ENCODE results near the gene FCER2. TPM values are rescaled to one million over a fixed set of nuclear protein-coding genes. Genes with fewer than 3 reads are reported as not detected.

The FCER2 gene
- total RNA-seq, 1 experiment from 2014 or later = 0.48 TPM

DNA sequence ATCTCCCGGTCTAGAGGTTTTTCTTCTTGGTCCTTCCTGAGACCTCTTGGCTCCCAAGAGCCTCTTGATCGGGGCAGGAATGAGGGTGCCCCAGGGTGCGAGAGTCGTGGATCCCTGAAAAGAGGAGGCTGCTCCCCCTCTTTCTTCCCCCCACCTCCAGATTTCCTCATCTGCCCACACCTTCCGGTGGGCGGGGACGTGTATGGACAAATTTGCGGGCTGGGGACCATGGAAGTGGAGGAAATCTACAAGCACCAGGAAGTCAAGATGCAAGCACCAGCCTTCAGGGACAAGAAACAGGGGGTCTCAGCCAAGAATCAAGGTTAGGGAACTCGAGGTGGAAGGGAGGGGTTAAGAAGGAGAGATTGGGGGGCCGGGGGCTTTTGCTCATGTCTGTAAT lies 25.1 kb downstream of the FCER2 start, which contains the start of gene MCEMP1 (continued):
- TF ChIP-seq, protein P1, sequence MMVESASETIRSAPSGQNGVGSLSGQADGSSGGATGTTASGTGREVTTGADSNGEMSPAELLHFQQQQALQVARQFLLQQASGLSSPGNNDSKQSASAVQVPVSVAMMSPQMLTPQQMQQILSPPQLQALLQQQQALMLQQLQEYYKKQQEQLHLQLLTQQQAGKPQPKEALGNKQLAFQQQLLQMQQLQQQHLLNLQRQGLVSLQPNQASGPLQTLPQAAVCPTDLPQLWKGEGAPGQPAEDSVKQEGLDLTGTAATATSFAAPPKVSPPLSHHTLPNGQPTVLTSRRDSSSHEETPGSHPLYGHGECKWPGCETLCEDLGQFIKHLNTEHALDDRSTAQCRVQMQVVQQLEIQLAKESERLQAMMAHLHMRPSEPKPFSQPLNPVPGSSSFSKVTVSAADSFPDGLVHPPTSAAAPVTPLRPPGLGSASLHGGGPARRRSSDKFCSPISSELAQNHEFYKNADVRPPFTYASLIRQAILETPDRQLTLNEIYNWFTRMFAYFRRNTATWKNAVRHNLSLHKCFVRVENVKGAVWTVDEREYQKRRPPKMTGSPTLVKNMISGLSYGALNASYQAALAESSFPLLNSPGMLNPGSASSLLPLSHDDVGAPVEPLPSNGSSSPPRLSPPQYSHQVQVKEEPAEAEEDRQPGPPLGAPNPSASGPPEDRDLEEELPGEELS (CRISPR knock-in tag; IDR thresholded peaks at IDR 0.05) = no peak
- TF ChIP-seq ZNF232 (CRISPR knock-in tag; IDR thresholded peaks at IDR 0.05) = no peak
- no peak for TF ChIP-seq ETV6 (CRISPR knock-in tag; IDR thresholded peaks at IDR 0.05)
- TF ChIP-seq ZNF396 (CRISPR knock-in tag; IDR thresholded peaks at IDR 0.05; ENCODE audit: borderline replicate concordance) = no peak
- TF ChIP-seq, protein P2, sequence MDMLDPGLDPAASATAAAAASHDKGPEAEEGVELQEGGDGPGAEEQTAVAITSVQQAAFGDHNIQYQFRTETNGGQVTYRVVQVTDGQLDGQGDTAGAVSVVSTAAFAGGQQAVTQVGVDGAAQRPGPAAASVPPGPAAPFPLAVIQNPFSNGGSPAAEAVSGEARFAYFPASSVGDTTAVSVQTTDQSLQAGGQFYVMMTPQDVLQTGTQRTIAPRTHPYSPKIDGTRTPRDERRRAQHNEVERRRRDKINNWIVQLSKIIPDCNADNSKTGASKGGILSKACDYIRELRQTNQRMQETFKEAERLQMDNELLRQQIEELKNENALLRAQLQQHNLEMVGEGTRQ (CRISPR knock-in tag; IDR thresholded peaks at IDR 0.05) = no peak
- TF ChIP-seq, protein P3, sequence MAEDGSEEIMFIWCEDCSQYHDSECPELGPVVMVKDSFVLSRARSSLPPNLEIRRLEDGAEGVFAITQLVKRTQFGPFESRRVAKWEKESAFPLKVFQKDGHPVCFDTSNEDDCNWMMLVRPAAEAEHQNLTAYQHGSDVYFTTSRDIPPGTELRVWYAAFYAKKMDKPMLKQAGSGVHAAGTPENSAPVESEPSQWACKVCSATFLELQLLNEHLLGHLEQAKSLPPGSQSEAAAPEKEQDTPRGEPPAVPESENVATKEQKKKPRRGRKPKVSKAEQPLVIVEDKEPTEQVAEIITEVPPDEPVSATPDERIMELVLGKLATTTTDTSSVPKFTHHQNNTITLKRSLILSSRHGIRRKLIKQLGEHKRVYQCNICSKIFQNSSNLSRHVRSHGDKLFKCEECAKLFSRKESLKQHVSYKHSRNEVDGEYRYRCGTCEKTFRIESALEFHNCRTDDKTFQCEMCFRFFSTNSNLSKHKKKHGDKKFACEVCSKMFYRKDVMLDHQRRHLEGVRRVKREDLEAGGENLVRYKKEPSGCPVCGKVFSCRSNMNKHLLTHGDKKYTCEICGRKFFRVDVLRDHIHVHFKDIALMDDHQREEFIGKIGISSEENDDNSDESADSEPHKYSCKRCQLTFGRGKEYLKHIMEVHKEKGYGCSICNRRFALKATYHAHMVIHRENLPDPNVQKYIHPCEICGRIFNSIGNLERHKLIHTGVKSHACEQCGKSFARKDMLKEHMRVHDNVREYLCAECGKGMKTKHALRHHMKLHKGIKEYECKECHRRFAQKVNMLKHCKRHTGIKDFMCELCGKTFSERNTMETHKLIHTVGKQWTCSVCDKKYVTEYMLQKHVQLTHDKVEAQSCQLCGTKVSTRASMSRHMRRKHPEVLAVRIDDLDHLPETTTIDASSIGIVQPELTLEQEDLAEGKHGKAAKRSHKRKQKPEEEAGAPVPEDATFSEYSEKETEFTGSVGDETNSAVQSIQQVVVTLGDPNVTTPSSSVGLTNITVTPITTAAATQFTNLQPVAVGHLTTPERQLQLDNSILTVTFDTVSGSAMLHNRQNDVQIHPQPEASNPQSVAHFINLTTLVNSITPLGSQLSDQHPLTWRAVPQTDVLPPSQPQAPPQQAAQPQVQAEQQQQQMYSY (CRISPR knock-in tag; IDR thresholded peaks at IDR 0.05) = no peak
- no peak for TF ChIP-seq GRHL2 (CRISPR knock-in tag; IDR thresholded peaks at IDR 0.05; ENCODE audit: insufficient replicate concordance, severe bottlenecking)
- TF ChIP-seq, protein P4, sequence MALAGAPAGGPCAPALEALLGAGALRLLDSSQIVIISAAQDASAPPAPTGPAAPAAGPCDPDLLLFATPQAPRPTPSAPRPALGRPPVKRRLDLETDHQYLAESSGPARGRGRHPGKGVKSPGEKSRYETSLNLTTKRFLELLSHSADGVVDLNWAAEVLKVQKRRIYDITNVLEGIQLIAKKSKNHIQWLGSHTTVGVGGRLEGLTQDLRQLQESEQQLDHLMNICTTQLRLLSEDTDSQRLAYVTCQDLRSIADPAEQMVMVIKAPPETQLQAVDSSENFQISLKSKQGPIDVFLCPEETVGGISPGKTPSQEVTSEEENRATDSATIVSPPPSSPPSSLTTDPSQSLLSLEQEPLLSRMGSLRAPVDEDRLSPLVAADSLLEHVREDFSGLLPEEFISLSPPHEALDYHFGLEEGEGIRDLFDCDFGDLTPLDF (CRISPR knock-in tag; IDR thresholded peaks at IDR 0.05) = no peak
- TF ChIP-seq, protein P5, sequence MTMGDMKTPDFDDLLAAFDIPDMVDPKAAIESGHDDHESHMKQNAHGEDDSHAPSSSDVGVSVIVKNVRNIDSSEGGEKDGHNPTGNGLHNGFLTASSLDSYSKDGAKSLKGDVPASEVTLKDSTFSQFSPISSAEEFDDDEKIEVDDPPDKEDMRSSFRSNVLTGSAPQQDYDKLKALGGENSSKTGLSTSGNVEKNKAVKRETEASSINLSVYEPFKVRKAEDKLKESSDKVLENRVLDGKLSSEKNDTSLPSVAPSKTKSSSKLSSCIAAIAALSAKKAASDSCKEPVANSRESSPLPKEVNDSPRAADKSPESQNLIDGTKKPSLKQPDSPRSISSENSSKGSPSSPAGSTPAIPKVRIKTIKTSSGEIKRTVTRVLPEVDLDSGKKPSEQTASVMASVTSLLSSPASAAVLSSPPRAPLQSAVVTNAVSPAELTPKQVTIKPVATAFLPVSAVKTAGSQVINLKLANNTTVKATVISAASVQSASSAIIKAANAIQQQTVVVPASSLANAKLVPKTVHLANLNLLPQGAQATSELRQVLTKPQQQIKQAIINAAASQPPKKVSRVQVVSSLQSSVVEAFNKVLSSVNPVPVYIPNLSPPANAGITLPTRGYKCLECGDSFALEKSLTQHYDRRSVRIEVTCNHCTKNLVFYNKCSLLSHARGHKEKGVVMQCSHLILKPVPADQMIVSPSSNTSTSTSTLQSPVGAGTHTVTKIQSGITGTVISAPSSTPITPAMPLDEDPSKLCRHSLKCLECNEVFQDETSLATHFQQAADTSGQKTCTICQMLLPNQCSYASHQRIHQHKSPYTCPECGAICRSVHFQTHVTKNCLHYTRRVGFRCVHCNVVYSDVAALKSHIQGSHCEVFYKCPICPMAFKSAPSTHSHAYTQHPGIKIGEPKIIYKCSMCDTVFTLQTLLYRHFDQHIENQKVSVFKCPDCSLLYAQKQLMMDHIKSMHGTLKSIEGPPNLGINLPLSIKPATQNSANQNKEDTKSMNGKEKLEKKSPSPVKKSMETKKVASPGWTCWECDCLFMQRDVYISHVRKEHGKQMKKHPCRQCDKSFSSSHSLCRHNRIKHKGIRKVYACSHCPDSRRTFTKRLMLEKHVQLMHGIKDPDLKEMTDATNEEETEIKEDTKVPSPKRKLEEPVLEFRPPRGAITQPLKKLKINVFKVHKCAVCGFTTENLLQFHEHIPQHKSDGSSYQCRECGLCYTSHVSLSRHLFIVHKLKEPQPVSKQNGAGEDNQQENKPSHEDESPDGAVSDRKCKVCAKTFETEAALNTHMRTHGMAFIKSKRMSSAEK (CRISPR knock-in tag; IDR thresholded peaks at IDR 0.05; ENCODE audit: borderline replicate concordance) = no peak
- TF ChIP-seq NFATC4 (CRISPR knock-in tag; IDR thresholded peaks at IDR 0.05) = no peak

DNA sequence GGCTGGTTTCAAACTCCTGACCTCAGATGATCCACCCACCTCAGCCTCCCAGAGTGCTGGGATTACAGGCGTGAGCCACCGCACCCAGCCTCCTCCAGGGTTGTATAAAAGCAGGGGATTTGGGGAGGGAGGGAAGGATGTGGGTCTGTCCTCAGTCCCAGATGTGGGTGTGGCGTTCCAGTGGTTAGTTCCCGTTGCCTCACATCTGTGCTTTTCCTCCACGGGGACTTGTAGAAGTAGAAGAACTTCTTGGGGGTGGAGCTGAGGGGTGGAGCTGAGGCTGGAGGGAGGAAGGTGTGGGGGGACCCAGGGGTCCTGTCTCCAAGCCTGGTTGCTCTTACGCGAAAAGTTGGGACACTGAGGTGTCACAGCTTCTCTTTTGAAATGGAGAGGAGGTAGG lies 25.6 kb downstream of the FCER2 start:
- DNase-seq (ENCODE audit: low spot score) (no peak), ATAC-seq (no peak)
- peaks cover 70% of the 10 kb centered on the region for H3K27me3 Mint-ChIP-seq (ENCODE audit: low read depth)
- ChIA-PET CTCF (interaction anchor here (1.1 to 1.5 kb wide), 2 partner anchors 108 to 124 kb away, joined by 4 to 5 read pairs; no protein-coding TSS in a partner anchor), POLR2A (no interaction called here)
- no peak overlapping the region for H3K27ac Mint-ChIP-seq
- H3K9me3 Mint-ChIP-seq = peaks cover 5% of the 10 kb centered on the region
- H3K36me3 Mint-ChIP-seq = no peaks in the 10 kb centered on the region; the same call in 1 of the 2 replicates
- peaks cover 7% of the 10 kb centered on the region; the same call in 1 of the 2 replicates for H3K4me1 Mint-ChIP-seq
- no peak overlapping the region for H3K4me3 Mint-ChIP-seq
- no peak for TF ChIP-seq OVOL2 (CRISPR knock-in tag; IDR thresholded peaks at IDR 0.05; ENCODE audit: borderline replicate concordance)
- TF ChIP-seq, protein P3 (CRISPR knock-in tag; IDR thresholded peaks at IDR 0.05) = no peak
- TF ChIP-seq ZNF219 (CRISPR knock-in tag; IDR thresholded peaks at IDR 0.05; ENCODE audit: borderline replicate concordance) = no peak
- TF ChIP-seq NFATC4 (CRISPR knock-in tag; IDR thresholded peaks at IDR 0.05) = no peak
- TF ChIP-seq TCF7 (CRISPR knock-in tag; IDR thresholded peaks at IDR 0.05; ENCODE audit: low read depth) = no peak
- TF ChIP-seq CREM (CRISPR knock-in tag; IDR thresholded peaks at IDR 0.05) = no peak

Data from WTC11 (cell line).